GM19463 (cell line): ENCODE measurements around the gene DHRS2.
A peak's percentile ranks its signal among the peaks of the same experiment; 100 is the strongest.

Experiments used
- ATAC-seq: cut with Tn5 transposase; IDR thresholded peaks from one replicate; pipeline ENCODE4 v1.9.1; 2021; ENCODE audit warnings: mild to moderate bottlenecking, moderate library complexity; ENCODE audit not compliant: unreplicated experiment

The DHRS2 gene

GRCh38 chr14:23646648-23647549 is 10.7 kb downstream of the DHRS2 start:
- ATAC-seq: no peak

GRCh38 chr14:23647619-23648018 is 11.5 kb downstream of the DHRS2 start:
- ATAC-seq: no peak

GRCh38 chr14:23648764-23649460 is 12.7 kb downstream of the DHRS2 start:
- ATAC-seq: no peak

GRCh38 chr14:23650506-23650905 is 14.3 kb downstream of the DHRS2 start:
- no peak for ATAC-seq

GRCh38 chr14:23653051-23653450 is 16.9 kb downstream of the DHRS2 start:
- no peak for ATAC-seq

- ATAC-seq: no peak
Observed at GRCh38 chr14:23654231-23654630, 18.1 kb downstream of the DHRS2 start.

GRCh38 chr14:23657959-23658470 is 21.9 kb downstream of the DHRS2 start:
- ATAC-seq: no peak

- peak; percentile 66 for ATAC-seq
Observed at GRCh38 chr14:23660290-23661226, 24.4 kb downstream of the DHRS2 start.

- no peak for ATAC-seq
Observed at GRCh38 chr14:23661542-23661941, 25.4 kb downstream of the DHRS2 start.

GRCh38 chr14:23663127-23663526 is 27.0 kb downstream of the DHRS2 start:
- ATAC-seq: no peak

- no peak for ATAC-seq
Observed at GRCh38 chr14:23663711-23664110, 27.5 kb downstream of the DHRS2 start.

- no peak for ATAC-seq
Observed at GRCh38 chr14:23664207-23664885, 28.2 kb downstream of the DHRS2 start.

- ATAC-seq: no peak
Observed at GRCh38 chr14:23665302-23666016, 29.3 kb downstream of the DHRS2 start.

- no peak for ATAC-seq
Observed at GRCh38 chr14:23667134-23667533, 31.0 kb downstream of the DHRS2 start.

- ATAC-seq: no peak
Observed at GRCh38 chr14:23669441-23669840, 33.3 kb downstream of the DHRS2 start.

- ATAC-seq: no peak
Observed at GRCh38 chr14:23670481-23670880, 34.3 kb downstream of the DHRS2 start.

GRCh38 chr14:23672200-23672599 is 36.0 kb downstream of the DHRS2 start:
- ATAC-seq: no peak

GRCh38 chr14:23675337-23675736 is 39.2 kb downstream of the DHRS2 start:
- no peak for ATAC-seq

- ATAC-seq: no peak
Observed at GRCh38 chr14:23675906-23676305, 39.7 kb downstream of the DHRS2 start.

- ATAC-seq: no peak
Observed at GRCh38 chr14:23681337-23681736, 45.2 kb downstream of the DHRS2 start.
